GM21367 (cell line): ENCODE data around the gene CYGB.
"Not testable (repeated sequence)": the region's sequence is repeated elsewhere in the genome, so short reads cannot be mapped to it uniquely, and the experiment has no call there.

Experiments
- ATAC-seq: cut with Tn5 transposase; IDR thresholded peaks from one replicate; pipeline ENCODE4 v1.9.1; 2021; ENCODE audit not compliant: unreplicated experiment

CYGB gene

DNA sequence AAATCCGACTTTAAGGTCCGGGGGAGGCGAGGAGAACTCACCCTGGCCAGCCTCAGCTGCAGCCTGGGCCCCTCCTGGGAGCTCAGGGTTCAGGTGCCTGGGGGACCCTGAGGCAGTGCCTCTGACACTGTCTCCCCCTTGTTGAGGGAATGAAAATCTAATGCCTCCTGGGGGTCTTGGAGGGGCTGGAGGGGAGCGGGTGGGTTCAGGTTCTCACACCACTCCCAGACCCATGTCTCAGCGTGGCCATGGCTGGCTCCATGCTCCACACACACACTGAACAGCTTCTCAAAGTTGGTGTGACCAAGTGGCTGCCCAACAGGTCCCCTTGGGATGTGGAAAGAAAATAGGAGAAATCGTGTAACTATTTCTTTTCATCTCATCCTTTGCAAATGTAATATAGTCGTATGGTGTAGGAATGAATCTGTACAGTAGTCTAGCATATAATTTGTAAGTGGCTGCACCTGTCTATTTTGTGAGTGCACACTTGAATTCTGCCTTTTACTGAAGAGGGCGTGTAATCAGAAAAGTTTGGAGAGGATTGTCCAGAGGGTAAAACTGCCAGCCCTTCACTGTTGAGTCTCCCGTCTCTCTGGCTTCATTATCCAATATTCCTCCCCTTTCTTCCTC, 1.5 kb upstream of the CYGB start:
- no peak for ATAC-seq

DNA sequence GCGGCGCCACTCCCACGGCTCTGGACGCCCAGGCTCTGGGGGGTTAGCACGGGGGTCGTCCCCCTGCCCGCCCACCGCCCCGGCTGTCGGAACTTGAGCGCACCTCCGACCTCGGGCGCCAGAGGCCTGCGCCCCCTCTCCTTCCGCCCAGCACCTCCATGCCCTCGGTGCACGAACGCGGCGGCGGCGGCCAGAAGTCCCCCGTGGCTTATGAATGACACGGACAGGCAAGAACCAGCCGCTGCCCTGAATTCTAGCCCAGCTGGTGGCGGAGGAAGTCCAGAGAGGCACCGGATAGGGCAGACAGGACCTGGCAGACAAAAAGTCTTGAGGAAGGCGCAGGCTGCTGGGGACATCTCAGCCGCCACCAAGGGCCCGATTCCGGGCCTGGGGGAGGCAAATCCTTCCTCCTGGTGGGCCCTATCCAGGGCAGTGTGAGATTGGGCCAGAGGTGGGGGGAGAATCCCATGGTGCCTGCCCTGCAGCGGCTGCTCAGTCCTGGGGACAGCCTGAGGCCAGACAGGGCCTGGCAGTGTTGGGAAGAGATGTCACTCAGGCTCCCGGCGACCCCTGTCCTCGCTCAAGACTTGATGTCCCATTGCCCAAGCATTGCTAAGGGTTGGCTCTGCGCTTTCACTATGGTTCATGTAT, 897 bp upstream of the CYGB start:
- ATAC-seq, result no peak

DNA sequence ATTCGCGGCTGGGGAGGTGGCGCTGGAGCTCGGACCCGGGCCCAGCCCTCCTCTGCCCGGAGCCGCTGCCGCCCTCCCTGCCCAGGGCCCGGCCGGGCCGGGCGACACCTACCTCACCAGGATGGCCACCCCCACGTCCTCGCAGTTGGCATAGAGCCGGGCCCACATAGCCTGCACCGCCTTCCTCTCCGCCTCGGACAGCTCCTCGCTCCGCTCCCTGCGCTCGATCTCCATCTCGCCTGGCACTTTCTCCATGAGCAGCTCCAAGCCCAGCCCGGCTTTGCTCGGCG, 276 bp downstream of the CYGB start:
- ATAC-seq, result no peak

DNA sequence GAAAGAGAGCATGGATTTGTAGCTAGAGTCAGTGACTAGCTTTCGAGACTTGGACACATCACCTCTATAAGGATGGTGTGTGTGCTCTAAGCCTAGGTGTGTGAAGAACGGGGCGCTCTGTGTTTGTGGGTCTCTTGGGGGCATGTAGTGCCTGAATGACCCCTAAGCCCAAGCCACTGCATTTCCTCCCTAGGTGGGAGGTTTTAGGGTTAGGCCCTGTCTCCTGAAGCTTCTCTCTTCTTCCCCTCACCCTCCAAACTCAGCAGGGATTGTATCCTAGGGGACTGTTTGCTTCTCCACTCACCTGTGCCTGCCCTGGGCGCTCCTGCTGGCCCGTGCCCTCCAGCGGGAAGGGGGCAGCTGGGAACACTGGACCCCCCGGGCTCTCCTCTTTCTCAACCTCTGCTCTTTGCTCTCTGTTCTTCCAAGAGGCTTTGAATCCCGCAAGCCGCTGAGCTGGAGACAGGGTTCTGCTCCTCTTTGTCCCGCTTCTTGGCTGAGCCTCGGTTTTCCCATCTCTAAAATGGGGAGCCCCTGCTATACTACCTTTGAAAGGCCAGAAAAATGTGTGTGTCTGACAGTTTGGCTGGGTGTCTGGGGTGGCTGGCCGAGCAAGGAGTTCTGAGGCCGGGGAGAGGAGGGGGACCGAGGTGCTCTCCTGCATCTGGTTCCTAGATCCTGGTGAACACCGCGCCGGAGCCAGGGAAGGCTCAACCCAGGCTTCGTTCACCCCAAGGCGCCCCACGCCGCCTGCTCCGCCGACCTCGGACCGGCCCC, 810 bp downstream of the CYGB start:
- ATAC-seq, result no peak

DNA sequence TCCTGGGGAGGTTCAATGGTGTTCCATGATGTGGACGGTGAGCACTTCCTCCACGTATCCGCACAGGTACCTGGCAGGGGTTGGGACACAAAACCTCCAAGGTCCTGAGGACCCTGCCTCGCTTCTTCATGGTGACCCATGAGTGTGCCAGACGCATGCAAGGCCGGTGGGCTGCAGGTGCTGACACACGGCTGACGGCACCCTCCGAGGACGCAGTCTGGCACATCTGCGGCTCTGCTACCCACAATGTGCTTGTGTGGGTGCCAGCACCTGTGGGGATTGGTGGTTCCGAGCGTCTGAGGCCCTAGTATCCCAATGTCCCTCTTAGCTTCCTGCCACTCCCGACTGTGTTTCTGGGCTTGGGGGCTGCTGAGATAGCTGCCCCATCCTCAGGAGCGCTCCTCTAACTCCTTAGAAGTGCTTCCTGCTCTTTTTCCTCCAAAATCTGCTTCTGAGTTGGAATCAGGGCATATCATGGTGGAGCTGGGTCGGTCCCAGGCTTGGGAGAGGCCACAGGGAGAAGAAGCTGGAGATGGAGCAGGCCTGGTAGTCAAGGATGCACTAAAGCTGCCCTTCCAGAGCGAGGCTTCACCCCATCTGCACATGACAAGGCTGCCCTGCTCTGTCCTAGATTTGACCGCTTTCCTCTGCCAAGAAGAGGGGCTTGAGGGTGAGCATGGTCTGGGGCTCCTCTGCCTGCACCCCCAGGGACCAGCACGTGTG, 1.6 kb downstream of the CYGB start:
- no peak for ATAC-seq

DNA sequence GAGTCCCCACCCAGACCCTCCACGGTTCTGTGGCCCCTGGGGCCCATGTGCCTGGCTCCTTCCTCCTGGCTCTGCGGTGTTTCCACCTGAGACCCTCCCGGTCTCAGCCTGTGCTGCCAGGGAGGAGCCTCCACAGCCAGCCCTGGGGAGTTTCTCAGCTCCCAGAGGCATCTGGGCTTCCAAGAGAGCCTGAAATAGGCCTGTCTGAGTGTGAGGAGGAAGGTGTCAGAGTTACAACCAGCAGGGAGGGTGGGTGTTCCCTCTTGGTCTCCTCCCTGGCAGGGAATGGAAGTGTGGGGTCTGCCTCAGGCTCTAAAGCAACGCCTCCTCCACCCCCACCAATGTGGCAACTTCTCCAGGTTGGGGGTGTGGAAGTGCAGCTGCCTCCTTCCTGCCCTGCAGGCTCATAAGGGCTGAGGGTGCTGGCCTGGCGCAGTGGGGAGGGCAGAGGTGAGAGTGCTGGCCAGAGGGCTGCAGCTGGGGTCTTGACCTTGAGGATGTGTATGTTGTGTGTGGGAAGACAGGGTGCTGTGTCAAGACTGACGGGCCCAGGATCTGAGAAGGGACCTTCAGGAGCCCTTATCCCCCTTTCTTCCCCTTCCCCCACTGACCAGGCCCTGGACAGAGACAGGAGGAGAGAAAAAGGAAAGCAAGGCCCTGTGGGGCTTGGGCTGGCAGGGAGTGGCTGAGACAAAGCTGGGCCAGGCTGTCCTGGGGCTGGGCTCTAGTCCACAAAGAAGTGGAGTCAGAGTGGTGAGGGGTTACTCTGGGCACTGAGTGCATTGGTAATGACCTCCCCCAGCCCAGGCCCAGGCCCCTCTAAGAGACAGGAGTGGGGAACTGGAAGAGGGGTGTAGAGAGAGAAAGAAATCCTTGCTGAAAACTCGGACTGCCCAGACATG, 2.4 kb downstream of the CYGB start:
- no peak for ATAC-seq

DNA sequence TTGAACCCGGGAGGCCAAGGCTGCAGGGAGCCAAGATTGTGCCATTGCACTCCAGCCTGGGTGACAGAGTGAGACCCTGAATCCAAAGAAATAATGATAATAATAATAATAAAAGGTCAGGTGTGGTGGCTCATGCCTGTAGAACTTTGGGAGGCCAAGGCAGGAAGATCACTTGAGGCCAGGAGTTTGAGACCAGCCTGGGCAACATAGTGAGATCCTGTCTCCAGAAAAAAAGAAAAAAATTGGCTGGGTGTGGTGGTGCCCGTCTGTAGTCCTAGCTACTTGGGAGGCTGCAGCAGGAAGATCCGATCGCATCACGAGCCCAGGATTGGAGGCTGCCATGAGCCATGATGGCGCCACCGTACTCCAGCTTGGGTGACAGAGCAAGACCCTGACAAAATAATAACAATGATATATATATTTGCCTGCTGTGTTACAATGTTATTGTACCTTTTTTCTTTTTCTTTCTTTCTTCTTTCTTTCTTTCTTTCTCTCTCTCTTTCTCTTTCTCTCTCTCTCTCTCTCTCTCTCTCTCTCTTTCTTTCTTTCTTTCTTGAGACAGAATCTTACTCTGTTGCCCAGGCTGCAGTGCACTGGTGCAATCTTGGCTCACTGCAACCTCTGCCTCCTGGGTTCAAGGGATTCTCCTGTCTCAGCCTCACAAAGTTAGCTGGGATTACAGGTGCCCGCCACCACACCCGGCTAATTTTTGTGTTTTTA, 3.7 kb downstream of the CYGB start:
- not testable (repeated sequence) for ATAC-seq

DNA sequence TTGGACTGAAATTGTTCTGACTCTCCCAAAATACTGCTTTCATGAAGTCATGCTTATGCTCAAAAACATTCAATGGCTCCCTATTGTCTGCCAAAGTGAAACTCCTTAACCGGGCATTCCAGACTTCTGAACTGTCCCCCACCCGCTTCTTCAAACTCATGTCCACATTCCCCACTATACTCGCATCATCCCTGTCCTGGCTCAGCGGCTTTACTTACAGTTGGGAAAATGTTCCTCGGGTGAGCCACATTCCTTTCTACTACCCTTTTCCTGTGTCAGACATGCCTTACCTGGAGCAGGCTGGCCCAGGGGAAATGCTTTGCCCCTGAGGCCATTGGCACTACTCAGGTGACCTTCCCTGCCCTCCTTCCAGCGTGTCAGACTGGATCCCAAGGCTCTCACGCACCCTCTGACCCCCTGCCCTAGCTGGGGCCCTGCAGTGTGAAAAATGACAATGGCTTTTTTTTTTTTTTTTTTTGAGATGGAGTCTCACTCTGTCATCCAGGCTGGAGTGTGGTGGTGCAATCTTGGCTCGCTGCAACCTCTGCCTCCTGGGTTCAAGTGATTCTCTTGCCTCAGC, 5.3 kb downstream of the CYGB start:
- ATAC-seq, result no peak

DNA sequence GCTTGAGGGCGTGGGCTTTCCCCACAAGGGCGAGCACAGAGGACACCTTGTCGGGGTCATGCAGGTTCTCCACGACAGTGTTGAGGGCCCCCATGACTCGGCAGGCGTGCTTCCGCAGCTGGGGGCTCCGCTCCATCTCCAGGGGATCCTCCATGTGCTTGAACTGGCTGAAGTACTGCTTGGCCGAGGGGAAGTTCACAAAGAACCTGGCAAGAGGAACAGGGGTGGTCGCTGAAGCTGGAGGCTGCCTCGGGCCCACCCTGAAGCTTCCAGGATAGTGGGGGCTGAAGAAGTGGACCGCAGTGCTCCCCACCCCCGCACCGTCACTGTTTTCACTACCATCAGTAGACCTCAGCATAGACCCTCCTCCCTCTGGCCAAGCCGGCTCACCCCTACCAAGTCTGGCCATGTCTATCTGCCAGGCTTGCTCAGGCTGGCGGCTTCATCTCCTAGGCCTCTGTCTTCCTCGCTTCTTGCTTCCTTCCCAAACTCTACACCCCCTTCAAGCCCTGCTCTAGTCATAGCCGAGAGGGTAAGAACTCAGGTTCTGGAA, 5.9 kb downstream of the CYGB start:
- no peak for ATAC-seq

DNA sequence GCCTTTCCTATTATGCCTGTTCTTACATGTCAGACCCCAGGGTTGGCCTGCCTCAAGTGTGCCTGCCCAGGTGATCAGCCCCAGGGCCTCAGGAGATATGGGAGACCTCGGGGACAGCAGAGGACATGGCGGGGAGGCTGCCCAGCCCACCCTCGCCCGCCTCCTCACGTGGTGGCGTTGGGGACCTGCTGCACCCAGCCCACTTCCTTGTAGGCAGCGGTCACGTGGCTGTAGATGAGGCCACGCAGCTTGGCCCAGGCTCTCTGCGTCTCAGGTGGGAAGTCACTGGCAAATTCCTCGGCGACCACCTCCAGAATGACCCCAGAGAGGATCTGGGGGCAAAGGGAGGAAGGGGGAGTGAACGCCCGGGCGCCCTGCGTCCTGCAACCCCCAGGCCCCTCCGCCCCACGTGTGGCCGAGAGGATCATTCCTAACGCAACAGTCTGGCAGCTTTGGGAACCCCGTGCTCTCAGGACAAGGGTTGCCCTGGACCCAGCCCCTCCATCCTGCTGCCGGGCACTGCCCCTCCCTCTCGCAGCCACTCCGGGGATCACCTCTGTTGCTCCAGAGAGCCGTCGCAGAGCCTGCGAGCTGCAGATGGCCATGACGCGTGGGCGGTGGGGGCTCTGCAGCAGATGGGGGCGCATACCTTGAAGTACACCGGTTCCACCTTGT, 6.6 kb downstream of the CYGB start:
- no peak for ATAC-seq

DNA sequence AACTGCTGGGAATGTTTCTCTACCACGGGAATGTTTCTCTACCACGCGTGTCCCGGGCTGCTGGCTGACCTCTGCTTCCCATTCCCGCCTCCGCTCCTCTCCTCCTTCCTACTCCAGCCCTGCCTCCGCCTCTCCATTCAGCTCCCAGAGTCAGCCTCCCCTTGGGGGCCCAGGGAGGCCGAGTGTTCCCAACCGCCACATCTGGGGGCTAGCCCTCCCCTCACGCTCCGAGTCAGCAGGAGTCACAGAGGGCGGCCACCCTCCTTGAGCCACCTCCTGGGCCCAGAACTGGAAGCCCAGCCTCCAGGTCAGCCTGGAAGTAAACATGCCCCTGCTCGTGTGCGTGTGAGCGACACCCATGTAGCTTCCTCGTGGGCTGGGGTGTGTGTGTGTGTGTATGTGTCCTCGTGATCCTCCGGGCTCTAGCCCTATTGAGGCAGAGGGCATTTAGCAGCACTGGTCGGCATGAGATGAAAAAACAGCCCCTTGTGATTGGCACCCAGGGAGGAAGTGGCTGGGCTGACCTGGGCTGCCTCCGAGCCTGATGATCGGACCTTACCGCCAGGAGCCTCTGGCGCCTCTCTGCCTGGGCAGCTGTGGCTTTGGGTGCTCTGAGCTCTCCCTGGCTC, 7.3 kb downstream of the CYGB start:
- no peak for ATAC-seq

DNA sequence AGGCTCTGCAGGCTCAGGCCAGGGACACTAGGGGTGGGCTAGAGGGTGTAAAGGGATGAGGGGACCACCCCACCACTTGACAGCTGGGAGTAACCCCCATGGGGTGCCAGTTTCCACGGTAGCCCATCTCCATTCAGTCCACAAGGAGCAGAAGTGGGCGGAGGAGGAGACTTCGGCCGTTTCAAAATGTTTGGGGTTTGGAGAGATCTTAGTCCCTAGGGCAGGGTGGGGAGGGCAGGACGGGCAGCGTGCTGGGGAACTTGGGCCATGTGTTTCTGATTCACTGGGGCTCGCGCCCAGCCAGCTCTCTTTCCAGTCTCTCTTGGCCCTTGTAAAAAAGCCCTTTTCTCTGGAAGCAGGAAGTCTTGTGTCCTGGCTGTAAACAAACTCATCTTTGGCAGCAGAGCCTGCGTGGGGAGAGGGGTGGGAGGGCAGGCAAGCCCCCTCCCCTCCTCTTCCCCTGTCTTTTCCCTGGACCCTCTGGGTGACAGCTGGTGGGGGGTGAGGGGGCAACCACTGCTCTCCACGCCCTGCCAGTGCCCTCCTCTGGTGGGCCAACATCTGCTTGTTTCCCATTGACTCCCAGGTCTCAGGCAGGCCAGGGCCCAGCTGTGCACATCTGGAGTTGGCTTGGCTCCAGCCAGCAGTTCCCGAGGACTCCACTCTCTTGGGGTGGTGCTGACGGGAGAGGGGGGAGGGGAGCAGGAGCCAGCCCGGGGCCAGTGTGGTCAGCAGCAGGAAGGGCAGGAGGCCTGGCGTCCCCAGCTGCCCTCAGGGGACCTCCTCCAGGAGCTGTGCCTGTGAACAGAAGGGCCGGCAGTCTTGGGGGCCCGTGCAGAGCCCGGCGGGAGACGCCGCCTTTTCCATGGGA, 8.1 kb downstream of the CYGB start:
- no peak for ATAC-seq

DNA sequence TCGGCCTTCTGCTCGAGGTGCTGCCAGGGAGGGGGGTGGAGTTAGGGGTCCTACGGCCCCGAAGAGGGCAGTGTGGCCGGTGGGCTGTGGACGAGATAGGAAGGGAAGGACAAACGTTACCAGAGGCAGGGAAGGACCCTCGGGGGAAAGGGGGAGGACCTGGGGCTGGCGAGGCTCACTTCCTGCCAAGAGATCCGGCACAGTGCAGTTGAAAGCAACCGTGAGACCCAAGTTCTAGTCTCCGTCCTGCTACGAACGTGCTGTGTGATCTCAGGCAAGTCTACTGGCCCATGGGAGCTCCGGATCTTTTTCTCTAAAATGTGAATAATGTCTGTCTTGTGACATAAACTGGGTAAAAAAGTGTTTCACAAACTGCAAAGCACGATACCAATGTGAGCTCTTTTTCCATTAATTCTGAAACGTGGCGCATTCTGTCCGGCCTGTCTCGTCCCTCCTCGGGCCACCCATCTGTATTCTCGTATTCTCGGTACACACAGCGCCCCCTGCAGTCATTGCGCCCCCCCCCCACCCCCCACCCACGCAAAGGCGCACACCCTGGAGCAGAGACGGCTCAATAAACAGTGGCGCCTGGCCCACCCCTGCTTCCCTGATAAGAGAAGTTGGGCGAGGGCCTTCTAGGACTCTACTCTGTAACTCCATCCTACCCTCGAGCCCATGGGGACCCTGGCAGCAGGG, 8.8 kb downstream of the CYGB start:
- no peak for ATAC-seq

DNA sequence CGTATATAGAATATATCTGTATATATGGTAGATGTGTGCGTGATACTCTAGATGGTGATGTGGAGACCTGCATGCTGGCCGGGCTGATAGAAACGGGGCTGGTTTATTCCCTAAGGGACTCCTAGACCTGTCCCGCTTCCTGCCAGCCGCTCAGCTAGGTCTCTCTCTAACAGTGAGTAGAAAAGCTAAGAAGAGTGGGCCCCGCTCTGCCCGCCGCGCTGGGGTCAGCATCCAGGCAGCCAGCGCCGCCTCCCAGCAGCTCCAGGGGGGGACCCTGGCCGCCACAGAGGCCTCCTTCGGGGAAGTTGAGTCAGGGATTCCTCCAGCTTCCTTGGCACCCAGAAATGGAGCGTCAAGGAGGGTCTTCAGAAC, 9.4 kb downstream of the CYGB start:
- ATAC-seq, result no peak

DNA sequence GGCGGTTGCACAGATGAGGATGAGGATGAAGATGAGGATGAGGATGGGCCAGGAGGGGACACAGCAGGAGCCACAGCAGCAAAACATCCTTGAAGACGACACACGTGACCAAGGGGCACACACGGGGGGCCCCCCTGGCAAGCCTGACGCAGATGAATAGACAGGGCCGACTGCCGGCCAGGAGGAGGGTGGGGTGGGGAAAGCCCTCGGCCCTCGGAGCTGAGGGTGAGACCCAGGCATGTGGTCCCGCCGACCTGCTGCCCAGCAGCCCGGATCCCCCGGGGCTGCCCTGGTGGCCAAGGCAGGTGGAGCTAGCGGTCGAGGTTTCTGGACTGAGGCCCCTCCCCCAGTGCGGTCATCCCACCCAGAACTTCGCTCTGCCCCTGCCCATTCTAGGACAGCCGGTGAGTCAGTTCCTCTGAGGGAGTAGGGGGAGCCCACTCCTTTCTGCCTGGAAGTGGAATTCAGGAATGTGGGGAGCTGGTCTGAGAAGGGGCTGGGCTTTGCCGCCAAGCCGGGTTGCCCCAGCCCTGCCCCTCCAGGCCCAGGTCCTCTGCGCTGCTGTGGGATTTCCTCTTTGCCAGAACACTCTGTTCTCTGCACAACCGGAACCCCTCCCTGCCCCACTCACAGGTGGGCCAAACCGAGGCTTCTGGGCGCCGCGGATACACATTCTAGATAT, 9.9 kb downstream of the CYGB start:
- ATAC-seq, result no peak

DNA sequence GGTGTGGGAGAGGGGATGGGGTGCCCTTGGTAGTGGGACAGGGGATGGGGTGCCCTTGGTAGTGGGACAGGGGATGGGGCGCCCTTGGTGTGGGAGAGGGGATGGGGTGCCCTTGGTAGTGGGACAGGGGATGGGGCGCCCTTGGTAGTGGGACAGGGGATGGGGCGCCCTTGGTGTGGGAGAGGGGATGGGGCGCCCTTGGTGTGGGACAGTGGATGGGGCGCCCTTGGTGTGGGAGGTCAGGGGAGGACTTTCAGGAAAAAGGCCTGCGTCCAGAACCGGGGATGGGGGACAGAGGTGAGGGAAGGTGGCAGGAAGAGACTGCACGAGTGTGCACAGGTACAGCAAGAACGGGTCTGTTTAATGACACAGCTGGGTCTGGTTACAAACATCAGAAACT, 10.5 kb downstream of the CYGB start:
- not testable (repeated sequence) for ATAC-seq

DNA sequence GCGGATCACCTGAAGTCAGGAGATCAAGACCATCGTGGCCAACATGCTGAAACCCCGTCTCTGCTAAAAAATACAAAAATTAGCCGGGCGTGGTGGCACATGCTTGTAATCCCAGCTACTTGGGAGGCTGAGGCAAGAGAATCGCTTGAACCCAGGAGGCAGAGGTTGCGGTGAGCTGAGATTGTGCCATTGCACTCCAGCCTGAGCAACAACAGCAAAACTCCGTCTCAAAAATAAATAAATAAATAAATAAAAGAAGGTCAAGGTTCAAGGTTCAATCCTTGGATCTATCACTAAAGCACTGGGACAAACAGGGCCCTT, 12.0 kb downstream of the CYGB start:
- ATAC-seq, result not testable (repeated sequence)
